Peyer's patch (tissue), 4 donors: Measurements from ENCODE around the gene HDAC4.

Experiments
- POLR2A ChIP-seq, 2 donors: fragments of 450-650 bp; IDR thresholded peaks; one replicate each; pipeline ENCODE4 v1.5.1; 2017; ENCODE audit warnings: antibody characterized with exemption in 2 of 2, mild to moderate bottlenecking in 2 of 2, moderate library complexity in 2 of 2
- TF ChIP-seq, protein P1 (sequence below), 6 experiments: fragments of 450-650 bp in 4 of 6; fragments of 200-600 bp in 2 of 6; sonication (generic) in 1 of 6; IDR thresholded peaks; one replicate each; pipeline ENCODE4 v1.5.1; 2017 to 2019; ENCODE audit warnings: antibody characterized with exemption in 6 of 6, mild to moderate bottlenecking in 3 of 6, moderate library complexity in 1 of 6

DNA sequence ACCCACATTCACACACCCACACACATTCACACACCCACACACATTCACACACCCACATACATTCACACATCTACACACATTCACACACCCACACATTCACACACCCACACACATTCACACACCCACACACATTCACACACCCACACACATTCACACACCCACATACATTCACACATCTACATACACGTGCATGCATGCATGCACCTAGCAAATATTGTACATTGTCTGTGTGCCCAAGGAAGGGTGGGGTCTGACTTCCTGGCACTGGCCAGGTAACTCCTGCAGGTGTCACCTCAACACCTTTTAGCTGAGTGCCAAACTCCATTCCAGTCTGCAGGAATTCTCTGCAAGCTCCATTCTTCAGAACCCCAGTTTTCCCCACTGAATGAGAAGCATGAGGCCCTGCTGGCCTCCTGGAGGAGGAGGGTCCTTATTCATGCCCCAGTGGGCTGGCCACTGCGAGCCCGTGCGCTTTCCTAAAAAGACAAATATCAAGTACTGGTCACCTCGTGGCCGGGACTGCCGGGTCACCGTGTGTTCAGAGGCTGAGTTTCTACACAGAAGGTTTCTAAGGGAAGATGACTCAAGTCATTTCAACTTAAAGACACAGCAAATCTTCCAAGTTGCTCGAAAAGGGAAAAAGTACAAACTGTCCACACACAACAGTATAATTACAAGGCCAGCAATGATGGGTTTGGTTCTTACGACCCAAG lies 131.5 kb downstream of the HDAC4 start:
- TF ChIP-seq, protein P1, sequence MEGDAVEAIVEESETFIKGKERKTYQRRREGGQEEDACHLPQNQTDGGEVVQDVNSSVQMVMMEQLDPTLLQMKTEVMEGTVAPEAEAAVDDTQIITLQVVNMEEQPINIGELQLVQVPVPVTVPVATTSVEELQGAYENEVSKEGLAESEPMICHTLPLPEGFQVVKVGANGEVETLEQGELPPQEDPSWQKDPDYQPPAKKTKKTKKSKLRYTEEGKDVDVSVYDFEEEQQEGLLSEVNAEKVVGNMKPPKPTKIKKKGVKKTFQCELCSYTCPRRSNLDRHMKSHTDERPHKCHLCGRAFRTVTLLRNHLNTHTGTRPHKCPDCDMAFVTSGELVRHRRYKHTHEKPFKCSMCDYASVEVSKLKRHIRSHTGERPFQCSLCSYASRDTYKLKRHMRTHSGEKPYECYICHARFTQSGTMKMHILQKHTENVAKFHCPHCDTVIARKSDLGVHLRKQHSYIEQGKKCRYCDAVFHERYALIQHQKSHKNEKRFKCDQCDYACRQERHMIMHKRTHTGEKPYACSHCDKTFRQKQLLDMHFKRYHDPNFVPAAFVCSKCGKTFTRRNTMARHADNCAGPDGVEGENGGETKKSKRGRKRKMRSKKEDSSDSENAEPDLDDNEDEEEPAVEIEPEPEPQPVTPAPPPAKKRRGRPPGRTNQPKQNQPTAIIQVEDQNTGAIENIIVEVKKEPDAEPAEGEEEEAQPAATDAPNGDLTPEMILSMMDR (IDR thresholded peaks at IDR 0.05): peak in 3 of 6 experiments; percentile 60 to 67 (median 63)
- no peak for TF ChIP-seq POLR2A (IDR thresholded peaks at IDR 0.05)
